Effector memory CD4-positive, alpha-beta T cell (primary cell): Measurements from ENCODE around the gene CCDC85C.

Experiments used
- DNase-seq, 3 donors: peaks; one replicate each; pipeline ENCODE4 v3.0.0-alpha.2; 2020
- H3K27ac ChIP-seq: 2 replicates; pipeline ENCODE4 v1.7.0; 2013; ENCODE audit warnings: mild to moderate bottlenecking, low read length, moderate library complexity; ENCODE audit not compliant: insufficient read depth, poor library complexity, severe bottlenecking
- H3K27me3 ChIP-seq: replicated peaks from 2 replicates; pipeline ENCODE4 v1.7.0; 2013; ENCODE audit warnings: mild to moderate bottlenecking, low read length; ENCODE audit not compliant: insufficient read depth, control insufficient read depth, poor library complexity, severe bottlenecking
- H3K36me3 ChIP-seq: 2 replicates; pipeline ENCODE4 v1.7.0; 2013; ENCODE audit warnings: mild to moderate bottlenecking, low read length, moderate library complexity; ENCODE audit not compliant: control insufficient read depth, insufficient read depth
- H3K4me1 ChIP-seq: 2 replicates; pipeline ENCODE4 v1.7.0; 2013; ENCODE audit warnings: low read length, mild to moderate bottlenecking; ENCODE audit not compliant: control insufficient read depth, insufficient read depth, poor library complexity, severe bottlenecking
- H3K4me3 ChIP-seq: 2 replicates; pipeline ENCODE4 v1.7.0; 2013; ENCODE audit warnings: low read length, low read depth, mild to moderate bottlenecking; ENCODE audit not compliant: insufficient read depth, poor library complexity, severe bottlenecking
- H3K9me3 ChIP-seq: 2 replicates; pipeline ENCODE4 v1.7.0; 2013; ENCODE audit warnings: mild to moderate bottlenecking, low read length, moderate library complexity; ENCODE audit not compliant: control insufficient read depth

CCDC85C gene

DNA sequence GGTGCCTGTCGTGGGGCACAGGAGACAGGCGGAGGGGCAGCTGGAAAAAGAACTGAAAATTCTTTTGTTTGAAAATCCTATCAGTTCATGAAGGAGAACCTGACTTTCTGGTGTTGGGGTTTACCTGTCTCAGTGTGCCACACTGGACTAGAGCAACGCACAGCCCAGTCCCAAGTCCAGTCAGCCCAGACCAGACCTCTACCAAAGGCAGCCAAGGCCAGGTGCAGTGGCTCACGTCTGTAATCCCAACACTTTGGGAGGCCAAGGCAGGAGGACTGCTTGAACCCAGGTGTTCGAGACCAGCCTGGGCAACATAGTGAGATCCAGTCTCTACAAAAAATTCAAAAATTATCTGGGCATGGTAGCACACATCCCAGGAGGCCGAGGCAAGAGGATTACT is 4.6 kb downstream of the CCDC85C start:
- peaks cover 12% of the 10 kb centered on the region for H3K4me1 ChIP-seq

GRCh38 chr14:99598774-99599173 is 5.2 kb downstream of the CCDC85C start:
- no peak overlapping the region for H3K27ac ChIP-seq
- no peak overlapping the region for H3K4me3 ChIP-seq
- peaks cover 12% of the 10 kb centered on the region for H3K4me1 ChIP-seq
- H3K9me3 ChIP-seq: no peaks in the 10 kb centered on the region
- DNase-seq: no peak
- H3K27me3 ChIP-seq: no peaks in the 10 kb centered on the region
- H3K36me3 ChIP-seq: no peaks in the 10 kb centered on the region

More for the DNA sequence above, 4.6 kb downstream of the CCDC85C start:
- Histone ChIP-seq H3K27ac (no peak overlapping the region), H3K9me3 (no peaks in the 10 kb centered on the region), H3K27me3 (no peaks in the 10 kb centered on the region), H3K4me3 (no peak overlapping the region), H3K36me3 (no peaks in the 10 kb centered on the region)
- no peak for DNase-seq

- Histone ChIP-seq H3K27ac (no peak overlapping the region), H3K4me1 (peaks cover 12% of the 10 kb centered on the region), H3K4me3 (no peak overlapping the region), H3K36me3 (no peaks in the 10 kb centered on the region), H3K27me3 (no peaks in the 10 kb centered on the region), H3K9me3 (no peaks in the 10 kb centered on the region)
- DNase-seq: no peak
Measured at GRCh38 chr14:99597911-99598600, 6.0 kb downstream of the CCDC85C start.

GRCh38 chr14:99596772-99597171 is 7.2 kb downstream of the CCDC85C start:
- DNase-seq: no peak
- no peaks in the 10 kb centered on the region for H3K36me3 ChIP-seq
- H3K4me3 ChIP-seq: no peak overlapping the region
- H3K27ac ChIP-seq: no peak overlapping the region
- no peaks in the 10 kb centered on the region for H3K27me3 ChIP-seq
- H3K9me3 ChIP-seq: no peaks in the 10 kb centered on the region
- peaks cover 5% of the 10 kb centered on the region for H3K4me1 ChIP-seq

- no peak overlapping the region for H3K4me3 ChIP-seq
- H3K36me3 ChIP-seq: no peaks in the 10 kb centered on the region
- H3K27me3 ChIP-seq: no peaks in the 10 kb centered on the region
- no peaks in the 10 kb centered on the region for H3K9me3 ChIP-seq
- DNase-seq: no peak
- no peak overlapping the region for H3K27ac ChIP-seq
- peaks cover 5% of the 10 kb centered on the region for H3K4me1 ChIP-seq
Measured at GRCh38 chr14:99596071-99596627, 7.9 kb downstream of the CCDC85C start.

DNA sequence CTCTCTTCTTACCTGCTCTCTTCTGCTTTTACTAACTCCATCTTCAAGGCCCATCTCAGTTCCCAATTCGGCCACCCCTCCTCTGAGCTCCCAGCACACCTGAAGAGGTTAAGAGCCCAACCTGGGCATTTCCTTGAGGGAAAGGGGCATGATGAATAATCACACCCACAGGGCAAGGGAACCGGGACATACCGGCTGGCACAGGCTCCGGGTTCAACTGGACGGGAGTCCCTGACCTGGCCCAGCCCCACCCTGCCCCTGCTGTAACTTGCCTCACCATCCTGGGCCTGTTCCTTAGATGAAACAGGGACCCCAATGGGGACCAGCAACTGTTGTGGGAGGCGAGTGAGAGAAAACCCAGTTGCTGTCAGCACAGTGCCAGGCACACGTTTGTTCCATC is 8.5 kb downstream of the CCDC85C start:
- no peak for DNase-seq
- Histone ChIP-seq H3K4me1 (peaks cover 5% of the 10 kb centered on the region), H3K4me3 (no peak overlapping the region), H3K36me3 (no peaks in the 10 kb centered on the region), H3K27ac (no peak overlapping the region), H3K27me3 (no peaks in the 10 kb centered on the region), H3K9me3 (no peaks in the 10 kb centered on the region)

GRCh38 chr14:99595034-99595433 is 9.0 kb downstream of the CCDC85C start:
- H3K27me3 ChIP-seq: no peaks in the 10 kb centered on the region
- peak overlapping the region; percentile 28 for H3K4me3 ChIP-seq
- H3K4me1 ChIP-seq: peaks cover 5% of the 10 kb centered on the region
- H3K36me3 ChIP-seq: no peaks in the 10 kb centered on the region
- H3K27ac ChIP-seq: no peak overlapping the region
- DNase-seq: no peak
- H3K9me3 ChIP-seq: no peaks in the 10 kb centered on the region

DNA sequence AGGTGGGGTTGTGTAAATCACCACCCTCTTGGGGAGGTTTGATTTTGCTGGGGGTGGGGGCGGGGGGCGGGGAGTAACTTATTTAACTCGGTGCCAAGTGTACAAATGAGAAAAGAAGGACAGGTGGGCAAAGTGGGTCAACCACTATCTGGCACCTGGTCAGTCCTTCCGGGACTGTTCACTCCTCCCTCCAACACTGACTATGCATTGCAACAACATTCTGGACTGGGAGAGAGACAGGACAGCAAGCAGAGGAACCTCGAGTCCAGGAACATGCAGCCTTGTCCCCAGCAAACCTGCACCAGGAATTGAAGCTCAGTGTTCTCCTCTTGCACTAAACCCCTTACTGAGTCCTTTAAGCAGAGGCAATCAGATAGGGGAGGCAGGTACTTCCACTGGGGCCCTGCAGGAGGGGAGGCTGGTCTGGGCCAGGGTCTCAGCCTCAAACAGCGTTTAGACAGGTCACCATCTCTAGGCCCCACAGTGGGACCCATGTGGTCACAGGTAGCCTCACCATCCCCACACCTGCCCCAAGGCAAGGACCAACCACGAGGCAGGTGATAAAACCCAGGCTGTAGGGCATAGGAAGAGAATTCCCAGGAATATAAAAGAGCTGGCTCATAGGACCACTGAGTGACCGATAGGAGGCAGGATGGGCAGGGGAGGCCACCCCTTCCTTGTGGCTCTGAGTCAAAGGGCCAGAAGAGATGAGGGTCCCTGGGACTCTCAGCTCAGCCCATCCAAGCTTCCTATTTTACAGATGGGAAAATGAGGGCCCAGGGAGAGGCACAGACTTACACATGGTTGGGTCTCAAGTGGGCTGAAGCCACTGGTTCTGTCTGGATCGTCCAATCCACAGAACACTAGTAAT is 9.8 kb downstream of the CCDC85C start:
- peak overlapping the region; percentile 28 for H3K4me3 ChIP-seq
- H3K4me1 ChIP-seq: peaks cover 5% of the 10 kb centered on the region
- no peaks in the 10 kb centered on the region for H3K27me3 ChIP-seq
- no peak overlapping the region for H3K27ac ChIP-seq
- no peaks in the 10 kb centered on the region for H3K36me3 ChIP-seq
- DNase-seq: no peak
- H3K9me3 ChIP-seq: no peaks in the 10 kb centered on the region

DNA sequence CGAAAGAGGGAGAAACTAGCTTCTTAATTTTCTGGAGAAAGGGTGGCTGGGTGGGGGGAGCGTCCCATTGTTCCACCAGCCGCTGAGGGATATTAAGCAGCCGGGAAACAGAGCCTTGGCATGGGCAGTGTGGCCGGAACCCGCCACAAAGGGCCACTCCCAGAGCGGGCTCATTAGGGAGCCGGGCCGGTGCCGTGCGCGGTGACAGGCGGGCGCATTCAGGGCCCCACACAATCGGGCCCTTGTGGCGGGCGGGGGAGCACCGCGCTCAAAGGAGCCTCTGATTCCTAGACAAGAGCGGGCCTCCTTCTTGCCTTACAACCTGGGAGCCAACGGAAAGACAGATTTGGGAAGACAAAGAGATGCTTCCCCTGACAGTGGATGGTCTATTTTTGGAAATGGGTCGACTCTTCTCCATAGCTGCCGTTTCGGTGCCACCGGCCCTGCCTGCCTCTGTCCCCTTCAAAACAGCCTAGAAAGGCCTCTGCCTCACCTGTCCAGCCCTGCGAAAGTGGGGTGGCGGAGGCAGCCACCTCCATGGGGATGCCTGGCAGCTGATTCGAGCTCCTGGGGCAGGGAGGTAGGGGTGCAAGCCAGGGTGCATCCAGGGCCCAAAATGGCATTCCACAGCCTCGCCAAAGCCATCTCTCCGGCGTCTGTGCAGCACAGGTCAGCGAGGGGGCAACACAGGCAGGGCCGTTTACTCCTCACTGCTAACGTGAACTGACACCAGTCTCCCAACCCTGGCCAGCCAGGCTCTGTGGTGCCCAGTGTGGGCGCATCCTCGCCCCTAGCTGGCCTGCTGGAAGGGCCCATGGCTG is 10.9 kb downstream of the CCDC85C start:
- Histone ChIP-seq H3K27me3 (no peaks in the 10 kb centered on the region), H3K4me1 (peaks cover 5% of the 10 kb centered on the region), H3K27ac (no peak overlapping the region), H3K36me3 (no peaks in the 10 kb centered on the region), H3K4me3 (no peak overlapping the region), H3K9me3 (no peaks in the 10 kb centered on the region)
- DNase-seq: no peak
